MCF 10A (cell line): ENCODE data around the gene PALS1. TPM values are rescaled to one million over a fixed set of nuclear protein-coding genes. Genes with fewer than 3 reads are reported as not detected.

Source experiments
- BruUV-seq: library from RNA; stranded (reverse); fragments of 400-500 nt; replicated peaks from 2 replicates; lab custom pipeline; 2021; lab: Mats Ljungman, UMichigan
- CTCF ChIA-PET: fragments of 300-600 bp; sonication (Branson Sonifier 250); formaldehyde crosslinking; extraction: SDS; loops from one replicate; lab custom pipeline; 2021; ENCODE audit warnings: antibody characterized with exemption, inconsistent platforms; lab: Yijun Ruan, JAX
- POLR2A ChIA-PET: fragments of 300-600, 350-650 bp; sonication (Branson Sonifier 250); formaldehyde crosslinking; extraction: SDS; loops from one replicate; lab custom pipeline; 2020; ENCODE audit warnings: antibody characterized with exemption, inconsistent platforms; lab: Yijun Ruan, JAX
- DNase-seq: peaks from one replicate; pipeline ENCODE4 v3.0.0-alpha.2; 2018; ENCODE audit not compliant: unreplicated experiment
- H3K27ac Mint-ChIP-seq: one replicate; pipeline ENCODE4 v1.8.0; 2022; ENCODE audit warnings: mild to moderate bottlenecking, low read depth, mixed read lengths; ENCODE audit not compliant: unreplicated experiment
- H3K27me3 Mint-ChIP-seq: one replicate; pipeline ENCODE4 v1.8.0; 2022; ENCODE audit warnings: mixed read lengths; ENCODE audit not compliant: insufficient read depth, unreplicated experiment
- H3K36me3 Mint-ChIP-seq: one replicate; pipeline ENCODE4 v1.8.0; 2022; ENCODE audit warnings: mild to moderate bottlenecking, moderate library complexity, mixed read lengths; ENCODE audit not compliant: insufficient read depth, unreplicated experiment
- H3K4me1 Mint-ChIP-seq: one replicate; pipeline ENCODE4 v1.8.0; 2022; ENCODE audit warnings: mixed read lengths; ENCODE audit not compliant: insufficient read depth, unreplicated experiment
- H3K4me3 Mint-ChIP-seq: one replicate; pipeline ENCODE4 v1.8.0; 2022; ENCODE audit warnings: mild to moderate bottlenecking, moderate library complexity, mixed read lengths; ENCODE audit not compliant: unreplicated experiment
- H3K9me3 Mint-ChIP-seq: one replicate; pipeline ENCODE4 v1.8.0; 2022; ENCODE audit warnings: mixed read lengths; ENCODE audit not compliant: unreplicated experiment
- intact Hi-C: fragments of 100-400 bp; cut with micrococcal nuclease; formaldehyde crosslinking; loops from 2 replicates; pipeline ENCODE4 v1.14.1; 2022
- total RNA-seq: library from RNA; stranded (reverse); gene quantifications from 2 replicates; pipeline ENCODE4 v1.2.3, GENCODE V29; 2022
- TF ChIP-seq, protein P1 (sequence below): fragments of 200-600 bp; IDR thresholded peaks from one replicate; pipeline ENCODE4 v1.8.0; 2022; ENCODE audit warnings: antibody characterized with exemption, mild to moderate bottlenecking; ENCODE audit not compliant: unreplicated experiment

Gene PALS1
- total RNA-seq, 1 experiment from 2014 or later, result 21.4 TPM

DNA sequence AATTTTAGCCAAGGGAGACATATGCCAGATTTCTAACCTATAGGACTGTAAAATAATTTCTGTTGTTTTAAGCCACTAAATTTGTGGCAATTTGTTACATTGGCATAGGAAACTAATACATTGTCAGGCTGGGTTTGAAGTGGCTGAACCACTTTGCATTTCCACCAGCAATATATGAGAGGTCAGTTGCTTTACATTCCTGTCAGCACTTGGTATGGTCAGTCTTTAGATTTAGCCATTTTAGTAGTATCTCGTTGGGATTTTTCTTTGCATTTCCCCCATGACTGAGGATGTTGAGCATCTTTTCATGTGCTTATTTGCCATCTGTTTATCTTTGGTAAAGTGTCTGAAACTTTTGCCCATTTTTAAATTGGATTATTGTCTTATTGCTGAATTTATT, 3.9 kb downstream of the PALS1 start:
- CTCF ChIA-PET, result no interaction called here
- intact Hi-C loops, result no loop called here
- no TSS peak for BruUV-seq
- POLR2A ChIA-PET, result no interaction called here
- H3K4me3 Mint-ChIP-seq, result no peak overlapping the region
- no peaks in the 10 kb centered on the region for H3K36me3 Mint-ChIP-seq
- H3K27me3 Mint-ChIP-seq, result no peaks in the 10 kb centered on the region
- DNase-seq, result no peak
- TF ChIP-seq, protein P1, sequence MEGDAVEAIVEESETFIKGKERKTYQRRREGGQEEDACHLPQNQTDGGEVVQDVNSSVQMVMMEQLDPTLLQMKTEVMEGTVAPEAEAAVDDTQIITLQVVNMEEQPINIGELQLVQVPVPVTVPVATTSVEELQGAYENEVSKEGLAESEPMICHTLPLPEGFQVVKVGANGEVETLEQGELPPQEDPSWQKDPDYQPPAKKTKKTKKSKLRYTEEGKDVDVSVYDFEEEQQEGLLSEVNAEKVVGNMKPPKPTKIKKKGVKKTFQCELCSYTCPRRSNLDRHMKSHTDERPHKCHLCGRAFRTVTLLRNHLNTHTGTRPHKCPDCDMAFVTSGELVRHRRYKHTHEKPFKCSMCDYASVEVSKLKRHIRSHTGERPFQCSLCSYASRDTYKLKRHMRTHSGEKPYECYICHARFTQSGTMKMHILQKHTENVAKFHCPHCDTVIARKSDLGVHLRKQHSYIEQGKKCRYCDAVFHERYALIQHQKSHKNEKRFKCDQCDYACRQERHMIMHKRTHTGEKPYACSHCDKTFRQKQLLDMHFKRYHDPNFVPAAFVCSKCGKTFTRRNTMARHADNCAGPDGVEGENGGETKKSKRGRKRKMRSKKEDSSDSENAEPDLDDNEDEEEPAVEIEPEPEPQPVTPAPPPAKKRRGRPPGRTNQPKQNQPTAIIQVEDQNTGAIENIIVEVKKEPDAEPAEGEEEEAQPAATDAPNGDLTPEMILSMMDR, result no peak
- peak overlapping the region; percentile 13 for H3K27ac Mint-ChIP-seq
- H3K4me1 Mint-ChIP-seq, result peaks cover 16% of the 10 kb centered on the region
- no peaks in the 10 kb centered on the region for H3K9me3 Mint-ChIP-seq

DNA sequence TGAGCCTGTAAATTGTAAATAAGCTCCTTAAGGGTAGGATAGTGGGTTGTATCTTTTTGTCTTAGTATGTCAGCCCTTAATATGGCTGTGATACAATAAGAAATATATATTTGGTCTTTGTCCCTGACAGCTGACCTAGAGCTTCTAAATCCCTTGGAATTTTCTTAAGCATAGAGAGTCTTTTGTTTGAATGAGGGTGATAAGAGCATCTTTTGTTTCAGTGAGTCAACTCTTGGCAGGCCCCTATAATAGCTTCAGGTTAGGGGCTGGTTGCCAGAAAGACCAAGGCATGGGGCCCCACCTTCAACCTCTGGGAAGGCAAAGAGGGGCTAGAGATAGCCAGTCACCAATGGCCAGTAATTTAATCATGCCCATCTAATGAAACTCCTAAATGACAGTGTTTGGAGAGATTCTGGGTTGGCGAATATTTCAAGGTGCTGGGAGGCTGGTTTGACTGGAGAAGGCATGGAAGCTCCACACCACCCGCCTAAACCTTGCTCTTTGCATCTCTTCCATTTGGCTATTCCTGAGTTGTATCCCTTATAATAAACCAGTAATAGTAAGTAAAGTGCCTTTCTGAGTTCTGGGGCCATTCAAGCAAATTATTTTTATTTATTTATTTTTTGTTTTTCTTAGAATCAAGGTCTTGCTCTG, 10.5 kb downstream of the PALS1 start:
- ChIA-PET CTCF (interaction anchor here (0.6 to 1.6 kb wide), 6 partner anchors 9 to 628 kb away, joined by 3 to 7 read pairs (median 3); no protein-coding TSS in a partner anchor), POLR2A (interaction anchor here (0.6 to 1.7 kb wide), 5 partner anchors 9 to 1536 kb away, joined by 3 to 6 read pairs (median 5); partner anchors contain the start of gene PALS1)
- no TSS peak for BruUV-seq
- no peak for DNase-seq
- H3K4me1 Mint-ChIP-seq, result peaks cover 22% of the 10 kb centered on the region
- TF ChIP-seq, protein P1, result no peak
- no peaks in the 10 kb centered on the region for H3K9me3 Mint-ChIP-seq
- intact Hi-C loops, result no loop called here
- no peak overlapping the region for H3K27ac Mint-ChIP-seq
- no peak overlapping the region for H3K4me3 Mint-ChIP-seq
- no peaks in the 10 kb centered on the region for H3K27me3 Mint-ChIP-seq
- peaks cover 11% of the 10 kb centered on the region for H3K36me3 Mint-ChIP-seq

DNA sequence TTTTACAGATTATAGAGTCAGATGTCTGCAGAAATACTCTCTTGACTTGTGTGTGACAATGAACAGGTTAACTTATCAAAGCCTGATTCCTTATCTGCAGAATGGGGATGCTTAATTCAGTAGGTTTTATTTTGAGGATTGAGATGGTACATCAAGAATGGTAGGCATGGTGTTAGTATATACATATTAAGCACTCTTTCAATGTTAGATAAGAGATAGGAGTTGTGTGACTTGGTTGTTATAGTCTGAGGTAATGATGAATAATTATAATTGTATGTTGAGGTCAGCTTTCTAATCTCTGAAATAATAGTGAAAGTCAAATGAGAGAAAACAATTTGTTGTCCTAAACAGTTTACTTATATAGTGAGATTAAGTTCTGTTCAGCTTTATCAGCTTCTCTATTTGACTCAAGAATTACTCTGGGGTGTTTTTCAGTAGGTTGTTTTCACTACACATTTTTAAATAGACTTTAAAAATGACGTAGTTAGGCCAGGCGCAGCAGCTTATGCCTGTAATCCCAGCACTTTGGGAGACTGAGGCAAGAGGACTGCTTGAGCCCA, 11.9 kb downstream of the PALS1 start:
- H3K4me3 Mint-ChIP-seq, result no peak overlapping the region
- no TSS peak for BruUV-seq
- CTCF ChIA-PET, result no interaction called here
- POLR2A ChIA-PET, result interaction anchor here (1.2 to 1.7 kb wide), 3 partner anchors 11 to 12 kb away, joined by 4 to 6 read pairs (median 4); partner anchors contain the start of gene PALS1
- H3K27ac Mint-ChIP-seq, result peak overlapping the region; percentile 61
- H3K36me3 Mint-ChIP-seq, result peaks cover 11% of the 10 kb centered on the region
- H3K9me3 Mint-ChIP-seq, result no peaks in the 10 kb centered on the region
- no peak for DNase-seq
- H3K27me3 Mint-ChIP-seq, result no peaks in the 10 kb centered on the region
- H3K4me1 Mint-ChIP-seq, result peaks cover 16% of the 10 kb centered on the region
- TF ChIP-seq, protein P1, result no peak
- intact Hi-C loops, result no loop called here

DNA sequence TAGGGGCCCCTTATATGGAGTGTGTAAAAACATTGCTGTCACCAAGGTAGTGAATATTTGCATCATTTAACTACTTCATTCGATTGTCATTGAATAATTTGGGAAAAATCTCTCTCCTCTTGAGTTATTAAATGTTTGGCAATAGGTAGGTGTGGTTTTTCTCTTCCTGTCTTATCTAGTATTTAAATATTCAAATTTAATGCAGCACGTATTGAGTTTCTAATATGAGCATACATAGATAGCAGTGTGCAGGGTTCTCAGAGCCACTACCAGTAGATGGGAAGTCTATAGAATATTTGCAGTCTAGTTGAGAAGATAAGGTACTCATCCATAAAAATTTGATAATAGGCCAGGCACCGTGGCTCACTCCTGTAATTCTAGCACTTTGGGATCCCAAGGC, 16.7 kb downstream of the PALS1 start:
- ChIA-PET POLR2A (interaction anchor here (1.0 kb wide), 1 partner anchor 16 kb away, joined by 3 read pairs; no protein-coding TSS in a partner anchor), CTCF (no interaction called here)
- Mint-ChIP-seq H3K4me3 (no peak overlapping the region), H3K27ac (no peak overlapping the region), H3K27me3 (no peaks in the 10 kb centered on the region), H3K9me3 (no peaks in the 10 kb centered on the region), H3K4me1 (peaks cover 21% of the 10 kb centered on the region), H3K36me3 (peaks cover 13% of the 10 kb centered on the region)
- DNase-seq, result no peak
- TF ChIP-seq, protein P1, result no peak
- intact Hi-C loops, result no loop called here
- BruUV-seq, result no TSS peak
